Skin epidermis (tissue), 12 donors: ENCODE data around the gene COL1A2.

ENCODE experiments used
- H3K27ac ChIP-seq, 21 experiments: fragments of 200-600 bp; sonication (generic) in 11 of 21; one replicate each; pipeline ENCODE4 v1.5.0; 2020; ENCODE audit warnings: mild to moderate bottlenecking in 3 of 21, inconsistent platforms in 2 of 21, moderate library complexity in 2 of 21
- H3K4me3 ChIP-seq, 7 experiments: fragments of 200-600 bp; sonication (generic) in 2 of 7; one replicate each; pipeline ENCODE4 v1.5.0; 2020; ENCODE audit warnings: inconsistent platforms in 2 of 7, mild to moderate bottlenecking in 2 of 7, moderate library complexity in 1 of 7

Gene COL1A2

DNA sequence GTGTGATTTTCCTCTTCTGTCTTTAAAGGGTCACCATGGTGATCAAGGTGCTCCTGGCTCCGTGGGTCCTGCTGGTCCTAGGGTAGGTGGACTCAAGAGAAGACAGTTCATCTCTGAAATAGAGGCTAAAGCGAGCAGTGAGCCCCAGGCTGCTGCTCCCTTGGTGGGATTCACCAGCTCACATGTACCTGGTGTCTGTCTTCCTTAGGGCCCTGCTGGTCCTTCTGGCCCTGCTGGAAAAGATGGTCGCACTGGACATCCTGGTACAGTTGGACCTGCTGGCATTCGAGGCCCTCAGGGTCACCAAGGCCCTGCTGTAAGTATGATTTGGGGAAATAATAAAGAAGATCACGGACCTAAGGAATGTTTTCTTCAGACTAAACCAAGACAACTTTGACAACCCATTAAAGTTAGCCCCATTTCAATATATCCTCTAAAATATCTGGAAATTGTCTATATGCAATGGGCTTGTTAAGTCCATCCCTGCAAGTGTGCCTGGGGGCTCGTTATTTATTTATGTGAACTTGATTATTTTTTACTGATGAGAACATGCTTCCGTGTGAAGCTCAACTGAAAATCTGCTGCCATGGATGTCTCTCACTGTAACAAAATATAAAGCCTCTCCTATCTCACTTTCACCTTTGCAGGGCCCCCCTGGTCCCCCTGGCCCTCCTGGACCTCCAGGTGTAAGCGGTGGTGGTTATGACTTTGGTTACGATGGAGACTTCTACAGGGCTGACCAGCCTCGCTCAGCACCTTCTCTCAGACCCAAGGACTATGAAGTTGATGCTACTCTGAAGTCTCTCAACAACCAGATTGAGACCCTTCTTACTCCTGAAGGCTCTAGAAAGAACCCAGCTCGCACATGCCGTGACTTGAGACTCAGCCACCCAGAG, 32.5 kb downstream of the COL1A2 start:
- H3K4me3 ChIP-seq, result no peak overlapping the region
- peak overlapping the region in 3 of 21 experiments; percentile 15 to 61 (median 52) for H3K27ac ChIP-seq

DNA sequence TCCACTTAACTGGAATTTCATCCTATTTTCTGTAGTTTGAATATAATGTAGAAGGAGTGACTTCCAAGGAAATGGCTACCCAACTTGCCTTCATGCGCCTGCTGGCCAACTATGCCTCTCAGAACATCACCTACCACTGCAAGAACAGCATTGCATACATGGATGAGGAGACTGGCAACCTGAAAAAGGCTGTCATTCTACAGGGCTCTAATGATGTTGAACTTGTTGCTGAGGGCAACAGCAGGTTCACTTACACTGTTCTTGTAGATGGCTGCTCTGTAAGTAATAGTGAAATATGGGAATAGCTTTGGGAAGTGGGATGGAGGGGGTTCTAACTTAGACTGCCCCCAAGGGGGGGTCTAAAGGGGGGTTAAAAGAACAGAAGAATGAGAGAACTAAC, 34.5 kb downstream of the COL1A2 start:
- Histone ChIP-seq H3K4me3 (no peak overlapping the region), H3K27ac (no peak overlapping the region)

DNA sequence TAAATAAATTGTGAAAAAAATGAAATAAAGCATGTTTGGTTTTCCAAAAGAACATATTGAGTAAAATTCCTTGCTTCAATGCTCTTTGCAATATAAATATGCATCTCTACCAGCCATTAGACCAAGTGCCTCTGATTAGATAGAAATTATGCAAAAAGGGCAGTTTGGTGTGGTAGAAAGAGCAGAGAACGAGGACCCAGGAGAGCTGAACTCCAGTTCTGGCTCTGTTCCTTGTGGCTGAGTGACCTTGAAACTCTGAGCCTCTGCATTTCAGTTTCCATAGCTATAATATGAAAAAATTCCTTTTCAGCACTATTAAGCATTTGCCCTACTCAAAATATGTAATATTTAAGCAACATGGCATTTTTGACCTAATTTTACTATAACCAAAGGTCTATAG, 36.5 kb downstream of the COL1A2 start:
- no peak overlapping the region for H3K27ac ChIP-seq
- no peak overlapping the region for H3K4me3 ChIP-seq

DNA sequence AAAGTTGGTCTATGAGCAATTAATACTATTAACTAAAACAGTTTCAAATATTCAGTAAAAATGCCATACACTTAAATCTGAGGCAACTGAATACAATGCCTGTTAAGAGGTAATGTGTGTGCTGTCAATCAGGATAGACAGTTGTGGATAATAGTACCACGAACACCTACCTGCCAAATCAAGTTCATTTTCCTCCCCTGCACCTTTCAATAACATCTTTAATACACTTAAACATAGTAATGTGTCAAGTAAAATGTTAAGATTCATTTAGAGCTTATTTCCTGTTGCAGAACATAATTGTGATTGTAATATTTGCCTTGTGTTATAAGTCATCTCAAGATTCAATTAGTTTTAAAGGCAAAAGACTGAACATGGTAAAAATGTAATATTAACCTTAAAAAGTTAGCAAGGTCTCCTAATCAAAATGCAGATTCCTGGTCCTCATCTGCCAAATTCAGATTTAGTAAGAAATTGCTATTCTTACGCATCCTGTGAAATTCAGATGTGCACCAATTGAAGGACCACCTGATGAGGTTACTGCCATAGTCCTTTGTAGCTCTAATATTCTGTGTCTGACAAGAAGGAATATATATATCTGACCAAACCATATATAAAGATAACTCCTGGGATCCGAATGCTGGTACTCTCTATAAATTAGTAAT, 37.1 kb downstream of the COL1A2 start:
- H3K4me3 ChIP-seq, result no peak overlapping the region
- no peak overlapping the region for H3K27ac ChIP-seq

DNA sequence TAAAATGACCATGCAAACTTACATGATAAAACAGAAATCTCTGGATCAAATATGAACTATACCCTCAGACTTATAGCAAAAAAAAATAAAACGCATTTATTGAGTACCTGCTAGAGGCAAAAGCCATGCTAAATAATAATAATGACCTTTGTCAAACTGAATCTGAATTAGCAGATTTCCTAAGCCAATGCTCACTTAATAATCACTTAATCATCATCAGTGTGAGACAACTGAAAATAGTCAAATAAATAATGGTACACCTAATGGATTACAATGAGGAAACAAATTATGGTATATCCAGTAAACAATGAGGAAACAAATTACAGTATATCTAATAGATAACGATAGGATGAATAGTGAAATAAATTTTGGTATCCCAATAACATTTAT, 37.6 kb downstream of the COL1A2 start:
- Histone ChIP-seq H3K4me3 (no peak overlapping the region), H3K27ac (no peak overlapping the region)

DNA sequence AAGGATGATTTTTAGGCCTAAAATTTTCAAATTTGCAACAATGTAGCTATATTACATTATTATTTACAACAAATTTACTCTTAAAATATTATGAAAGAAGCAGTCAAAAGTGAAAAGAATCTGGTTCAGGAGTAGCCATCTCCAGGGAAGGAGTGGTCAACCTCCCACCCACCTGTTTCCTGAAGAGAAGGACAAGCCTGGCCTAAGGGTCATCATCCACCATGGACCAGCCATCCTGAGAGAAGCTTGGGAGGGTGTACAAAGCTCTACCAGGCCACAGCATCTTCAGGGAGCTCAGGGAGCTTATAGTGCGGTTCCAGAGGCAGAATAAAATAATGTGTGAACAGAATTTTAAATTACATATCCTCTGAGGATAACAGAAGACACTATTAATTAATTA, 38.1 kb downstream of the COL1A2 start:
- Histone ChIP-seq H3K27ac (no peak overlapping the region), H3K4me3 (no peak overlapping the region)

DNA sequence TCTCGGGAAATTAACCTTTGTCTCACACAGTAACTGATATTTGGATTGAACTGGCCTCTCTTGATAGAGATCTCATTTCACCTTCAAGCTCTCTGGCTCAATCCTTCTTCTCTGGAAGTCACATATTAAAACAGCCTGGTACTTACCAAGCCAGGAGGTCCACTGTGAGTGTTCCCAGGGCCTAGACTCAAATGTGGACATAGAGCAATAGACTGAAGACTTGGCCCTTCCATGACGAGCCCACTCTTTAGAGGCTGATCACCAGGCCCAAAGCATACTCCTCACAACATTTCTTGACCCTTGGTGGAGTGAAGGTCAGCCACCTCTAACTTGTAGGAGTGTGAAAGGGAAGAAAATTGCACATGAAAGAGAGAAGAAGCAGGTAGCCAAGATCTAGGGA, 38.5 kb downstream of the COL1A2 start:
- no peak overlapping the region for H3K4me3 ChIP-seq
- no peak overlapping the region for H3K27ac ChIP-seq

DNA sequence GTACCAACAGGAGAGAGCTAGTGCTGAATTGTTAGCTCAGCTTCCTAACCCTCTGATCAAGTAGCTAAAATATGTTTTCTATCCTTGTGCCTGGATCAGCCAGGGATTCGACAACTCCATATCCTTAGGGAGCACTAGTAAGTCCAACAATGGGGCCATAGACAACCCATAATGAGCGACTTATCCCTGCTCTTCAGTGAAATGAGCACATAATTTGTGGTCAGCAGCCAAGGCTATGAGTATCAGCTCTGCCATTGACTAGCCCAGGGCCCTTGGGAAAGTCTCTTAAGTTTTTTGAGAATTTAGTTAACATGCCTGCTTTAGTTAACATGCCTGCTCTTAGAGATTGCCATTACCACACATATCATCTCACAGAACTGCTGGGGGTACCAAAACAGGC, 39.3 kb downstream of the COL1A2 start:
- Histone ChIP-seq H3K4me3 (no peak overlapping the region), H3K27ac (no peak overlapping the region)

DNA sequence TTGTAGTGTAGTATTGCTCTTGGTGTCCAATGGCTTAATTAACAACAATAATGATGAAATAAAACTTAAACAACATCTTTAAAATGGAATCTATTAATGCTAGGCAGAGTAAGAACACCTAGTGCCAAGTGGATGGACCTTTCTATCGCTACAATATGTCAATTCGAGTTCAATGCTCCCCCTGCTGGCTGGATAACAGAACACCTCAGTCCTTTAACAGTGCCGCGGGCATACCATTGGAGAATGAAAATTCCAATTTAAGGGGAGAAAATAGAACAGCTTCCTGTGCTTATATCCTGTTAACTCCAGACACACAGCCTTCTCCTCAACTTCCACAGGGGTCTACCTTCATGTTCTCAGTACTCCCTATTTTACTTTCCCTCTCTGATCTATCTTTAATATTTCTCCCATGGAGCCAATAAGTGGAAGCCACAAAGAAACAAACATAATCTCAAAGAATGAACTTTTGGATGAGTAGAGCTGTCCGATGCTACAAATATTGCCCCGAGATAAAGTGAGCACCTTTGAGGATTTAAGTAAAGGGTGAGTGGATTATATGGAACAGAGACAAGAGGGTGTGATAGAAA, 41.4 kb downstream of the COL1A2 start:
- H3K4me3 ChIP-seq, result no peak overlapping the region
- H3K27ac ChIP-seq, result no peak overlapping the region

DNA sequence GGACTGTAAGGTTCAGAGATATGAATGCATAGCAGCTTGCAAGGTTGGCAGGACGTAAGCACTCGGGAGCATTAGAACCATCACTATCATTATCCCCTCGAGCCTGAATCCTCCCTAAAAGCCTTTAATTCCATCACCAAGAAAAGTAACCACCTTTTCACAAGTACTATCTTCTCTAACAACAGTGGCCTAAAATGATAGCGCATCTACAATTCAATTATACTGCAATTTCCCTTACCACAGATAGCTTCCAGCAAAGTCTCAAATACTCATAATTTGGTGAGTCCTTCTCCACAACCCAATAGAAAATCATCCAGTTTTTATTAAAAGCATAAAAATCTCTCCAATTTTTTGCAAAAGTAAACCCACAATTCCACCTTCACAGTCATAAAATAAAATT, 42.0 kb downstream of the COL1A2 start:
- Histone ChIP-seq H3K27ac (no peak overlapping the region), H3K4me3 (no peak overlapping the region)

DNA sequence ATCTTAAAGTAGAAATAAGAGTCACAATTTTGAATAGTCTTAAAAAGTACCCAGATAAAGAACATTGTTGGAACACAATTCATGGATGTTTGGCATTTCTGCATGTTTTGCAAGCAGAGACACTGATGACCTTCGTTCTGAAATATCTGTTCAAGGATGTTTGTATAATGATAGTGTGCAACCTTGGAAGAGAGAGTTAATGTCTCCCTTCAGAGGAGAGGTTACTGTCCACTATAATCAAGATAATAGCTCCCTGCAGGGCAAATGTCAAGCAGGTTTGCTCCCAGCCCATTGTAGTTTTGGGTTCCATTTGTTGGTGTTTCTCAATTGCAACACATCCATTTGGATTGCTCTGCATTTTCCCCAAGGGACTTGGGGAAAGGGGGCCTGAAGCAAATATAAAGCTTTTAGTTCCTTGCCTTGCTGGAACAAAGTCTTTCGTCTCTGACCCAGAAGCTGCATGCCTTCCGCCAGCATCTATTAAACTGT, 45.2 kb downstream of the COL1A2 start:
- Histone ChIP-seq H3K4me3 (no peak overlapping the region), H3K27ac (no peak overlapping the region)

DNA sequence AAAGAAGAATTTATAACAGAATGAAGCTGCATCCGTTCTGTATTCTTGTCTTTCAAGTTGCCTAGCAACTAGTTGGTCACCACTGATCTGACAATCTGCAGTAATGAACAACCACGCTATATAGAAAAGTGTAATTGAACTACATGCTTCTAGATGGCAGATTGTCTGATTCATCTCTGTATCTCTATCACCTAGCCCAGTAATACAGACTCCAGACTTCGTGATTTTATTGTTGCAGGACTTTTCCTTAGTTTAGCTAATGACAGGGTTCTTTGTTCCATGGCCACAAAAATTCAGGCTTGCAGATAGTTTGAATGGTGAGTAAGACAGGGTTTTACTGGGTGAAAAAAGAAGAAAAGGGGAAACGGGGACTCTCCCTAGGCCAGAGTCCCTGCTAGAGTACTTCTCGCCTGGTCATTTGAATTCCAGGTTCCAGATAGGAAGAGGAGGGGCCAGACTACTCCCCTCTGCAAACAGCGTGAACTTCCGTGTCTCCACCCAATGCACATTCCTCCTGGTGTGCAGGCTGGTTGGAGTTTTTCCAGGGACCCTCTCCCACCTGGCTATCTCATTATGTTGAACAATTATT, 45.9 kb downstream of the COL1A2 start:
- Histone ChIP-seq H3K4me3 (no peak overlapping the region), H3K27ac (no peak overlapping the region)

DNA sequence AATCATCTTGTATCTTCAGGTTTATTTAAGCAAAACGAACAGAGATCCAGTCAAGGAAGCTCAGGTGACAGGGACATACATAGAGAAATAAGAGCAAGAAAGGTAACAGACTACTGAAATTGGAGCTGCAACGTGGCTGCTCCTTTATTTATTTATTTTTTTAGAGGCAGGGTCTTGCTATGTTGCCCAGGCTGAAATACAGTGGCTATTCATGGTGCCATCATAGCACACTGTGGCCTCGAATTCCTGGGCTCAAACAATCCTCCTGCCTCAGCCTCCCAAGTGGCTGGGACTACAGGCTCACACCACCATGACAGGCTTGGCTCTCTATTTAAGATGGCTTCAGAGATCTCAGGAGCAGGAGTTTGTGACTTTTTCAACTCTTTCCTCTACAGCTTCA, 46.4 kb downstream of the COL1A2 start:
- Histone ChIP-seq H3K27ac (no peak overlapping the region), H3K4me3 (no peak overlapping the region)

DNA sequence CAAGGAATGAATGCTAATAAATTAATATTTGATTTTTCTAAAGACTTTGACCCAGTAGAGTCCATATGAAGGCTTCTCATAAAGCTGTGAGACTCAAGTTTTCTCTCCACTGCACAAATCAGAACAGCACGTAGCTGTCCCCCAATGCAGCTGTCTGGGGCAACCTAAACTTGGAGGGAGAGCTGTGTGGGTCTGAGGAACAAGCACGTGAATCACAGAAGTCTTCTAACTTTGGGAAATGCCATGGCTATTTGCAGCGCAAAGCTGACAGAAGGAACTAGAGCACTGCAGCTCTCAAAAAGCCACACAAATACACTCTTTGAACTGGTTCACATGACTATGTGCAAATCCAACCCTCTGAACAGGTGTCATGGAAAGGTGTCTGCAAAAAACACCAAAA, 47.9 kb downstream of the COL1A2 start:
- Histone ChIP-seq H3K27ac (no peak overlapping the region), H3K4me3 (no peak overlapping the region)

DNA sequence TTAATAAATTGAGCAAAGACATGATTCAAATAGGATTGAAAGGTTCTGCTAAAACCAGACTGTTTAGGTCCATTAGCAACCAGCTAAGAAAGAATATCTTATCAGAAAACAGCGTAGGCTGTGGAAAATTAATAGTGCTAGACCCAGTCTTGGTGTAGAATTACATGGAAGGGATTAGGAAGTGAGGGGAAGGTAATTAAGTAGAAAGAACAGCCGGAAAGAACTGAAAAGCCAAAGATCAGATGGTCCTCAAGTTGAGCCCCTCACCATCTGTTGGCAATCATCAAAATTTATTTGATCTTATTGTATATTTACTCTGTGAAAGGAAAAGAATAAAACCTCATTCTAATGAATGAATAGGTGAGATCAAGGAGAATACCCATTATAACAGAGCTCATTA, 50.1 kb downstream of the COL1A2 start:
- no peak overlapping the region for H3K27ac ChIP-seq
- H3K4me3 ChIP-seq, result no peak overlapping the region

DNA sequence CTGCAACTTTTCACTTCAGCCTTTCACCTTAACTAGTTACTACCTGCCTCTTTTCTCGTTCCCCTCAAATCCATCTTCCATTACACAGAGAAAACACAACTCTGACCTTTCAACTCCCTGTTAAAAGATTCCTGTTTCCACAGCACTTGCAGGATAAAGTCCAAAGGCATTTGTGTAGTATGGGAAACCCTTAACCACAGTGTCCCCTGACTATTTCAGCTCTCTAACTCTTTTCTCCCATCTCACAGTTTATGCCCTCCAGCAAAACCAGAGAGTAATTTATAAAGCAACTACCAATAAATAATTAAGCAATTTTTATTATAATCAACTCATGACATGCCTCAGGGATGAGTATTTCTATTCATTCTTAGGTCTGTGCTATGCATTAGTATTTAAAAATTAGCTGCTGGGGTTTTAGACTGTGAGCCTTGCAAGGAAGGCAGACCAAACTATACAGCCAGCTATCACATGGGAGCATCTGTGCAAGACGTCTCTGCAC, 51.0 kb downstream of the COL1A2 start:
- H3K27ac ChIP-seq, result no peak overlapping the region

DNA sequence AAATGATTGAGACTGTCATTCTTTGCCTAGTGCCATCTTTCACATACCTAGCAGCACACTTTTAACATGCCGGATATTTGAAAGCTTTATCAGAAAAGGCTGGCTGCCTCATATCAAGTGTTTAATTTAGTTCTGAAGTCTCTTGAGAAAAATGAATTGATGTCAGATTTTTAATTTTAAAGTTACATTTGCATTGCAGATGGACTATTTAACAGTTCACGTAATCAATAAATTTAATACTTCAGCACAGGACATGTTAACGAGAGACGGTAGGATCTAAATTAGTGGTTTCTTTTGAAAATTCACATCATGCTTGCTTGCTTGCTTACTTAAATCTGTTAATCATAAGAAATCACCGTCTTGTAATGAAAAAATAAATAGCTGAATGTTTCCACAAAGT, 51.6 kb downstream of the COL1A2 start:
- Histone ChIP-seq H3K27ac (no peak overlapping the region), H3K4me3 (no peak overlapping the region)

More for the DNA sequence above, 51.0 kb downstream of the COL1A2 start:
- no peak overlapping the region for H3K4me3 ChIP-seq

DNA sequence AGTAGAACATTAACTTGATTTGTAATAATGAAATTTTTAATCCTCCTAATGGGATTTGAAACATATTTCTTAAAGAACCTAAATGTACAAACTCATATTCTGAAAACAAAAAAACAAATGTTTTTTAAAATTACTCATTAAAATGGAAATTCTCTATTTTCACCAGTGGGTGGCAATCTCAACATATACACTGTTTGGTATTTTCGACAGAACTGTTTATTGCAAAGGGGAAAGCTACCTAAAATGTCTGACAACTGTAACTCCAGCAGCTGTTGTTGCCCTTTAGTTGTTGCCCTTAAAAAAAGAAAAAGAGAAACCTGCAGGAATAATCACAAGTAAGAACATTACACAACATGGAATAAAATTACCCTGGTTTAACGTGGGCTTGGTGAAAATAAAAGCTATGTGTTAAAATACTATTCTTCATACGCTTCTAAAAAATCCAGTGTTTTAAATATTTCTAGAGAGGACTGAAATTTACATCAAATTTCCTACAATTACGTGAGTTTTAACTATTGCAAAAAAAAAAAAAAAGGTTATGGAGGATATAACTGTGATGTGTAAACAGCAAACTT, 54.5 kb downstream of the COL1A2 start:
- Histone ChIP-seq H3K27ac (no peak overlapping the region), H3K4me3 (no peak overlapping the region)

DNA sequence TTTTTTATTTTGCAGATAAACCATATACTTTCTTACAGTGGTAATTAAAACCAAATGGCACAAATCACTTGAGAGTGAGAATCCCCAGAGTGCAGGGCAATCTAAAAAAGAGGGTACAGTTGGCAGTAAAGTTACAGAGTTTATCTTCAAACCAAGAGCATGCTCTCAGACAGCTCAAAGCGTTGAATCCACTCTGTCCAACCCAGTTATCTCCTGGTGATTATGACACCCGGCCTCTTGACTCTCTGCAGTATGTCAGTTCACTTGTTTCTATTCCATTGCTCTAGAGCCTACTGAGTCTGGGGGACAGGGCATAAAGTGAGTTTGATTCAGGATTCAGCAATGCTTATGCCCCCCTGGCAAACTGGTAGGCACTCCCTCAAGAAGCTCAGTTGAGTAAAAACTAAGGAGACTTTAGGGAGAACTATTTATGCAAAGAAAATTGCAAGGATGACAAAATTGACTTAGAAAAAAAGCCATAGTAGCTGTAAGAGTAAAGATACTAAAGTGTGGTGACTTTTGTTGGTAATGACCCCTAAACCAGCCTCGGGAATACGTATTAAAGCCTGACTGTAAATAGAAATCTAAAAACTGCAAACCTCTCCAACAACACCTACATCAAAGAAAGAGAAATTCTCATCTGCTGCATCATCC, 55.5 kb downstream of the COL1A2 start:
- Histone ChIP-seq H3K27ac (no peak overlapping the region), H3K4me3 (no peak overlapping the region)

DNA sequence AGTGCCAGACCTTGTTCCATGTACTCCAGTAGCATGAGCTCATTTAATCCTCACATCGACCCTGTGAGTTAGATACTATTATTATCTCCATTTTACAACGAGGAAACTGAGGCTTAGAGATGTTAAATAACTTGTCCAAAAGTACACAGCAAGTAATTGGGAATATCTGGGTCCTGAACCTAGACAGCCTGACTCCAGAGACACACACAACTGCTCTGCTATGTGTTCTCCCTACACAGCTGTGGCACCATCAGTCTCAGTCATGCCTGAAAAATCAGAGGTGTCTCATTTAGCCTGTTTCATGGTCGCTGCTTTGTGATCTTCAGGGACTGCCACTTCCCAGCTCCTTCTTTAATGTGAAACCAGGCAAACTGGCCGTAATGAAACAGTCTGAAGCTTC, 56.5 kb downstream of the COL1A2 start:
- Histone ChIP-seq H3K4me3 (no peak overlapping the region), H3K27ac (no peak overlapping the region)
